ENCODE measurements around the gene CLEC3B.
"Not testable (repeated sequence)": the region's sequence is repeated elsewhere in the genome, so short reads cannot be mapped to it uniquely, and the experiment has no call there.

- TF ChIP-seq, protein P1, sequence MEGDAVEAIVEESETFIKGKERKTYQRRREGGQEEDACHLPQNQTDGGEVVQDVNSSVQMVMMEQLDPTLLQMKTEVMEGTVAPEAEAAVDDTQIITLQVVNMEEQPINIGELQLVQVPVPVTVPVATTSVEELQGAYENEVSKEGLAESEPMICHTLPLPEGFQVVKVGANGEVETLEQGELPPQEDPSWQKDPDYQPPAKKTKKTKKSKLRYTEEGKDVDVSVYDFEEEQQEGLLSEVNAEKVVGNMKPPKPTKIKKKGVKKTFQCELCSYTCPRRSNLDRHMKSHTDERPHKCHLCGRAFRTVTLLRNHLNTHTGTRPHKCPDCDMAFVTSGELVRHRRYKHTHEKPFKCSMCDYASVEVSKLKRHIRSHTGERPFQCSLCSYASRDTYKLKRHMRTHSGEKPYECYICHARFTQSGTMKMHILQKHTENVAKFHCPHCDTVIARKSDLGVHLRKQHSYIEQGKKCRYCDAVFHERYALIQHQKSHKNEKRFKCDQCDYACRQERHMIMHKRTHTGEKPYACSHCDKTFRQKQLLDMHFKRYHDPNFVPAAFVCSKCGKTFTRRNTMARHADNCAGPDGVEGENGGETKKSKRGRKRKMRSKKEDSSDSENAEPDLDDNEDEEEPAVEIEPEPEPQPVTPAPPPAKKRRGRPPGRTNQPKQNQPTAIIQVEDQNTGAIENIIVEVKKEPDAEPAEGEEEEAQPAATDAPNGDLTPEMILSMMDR (IDR thresholded peaks at IDR 0.05; ENCODE audit: low read depth, low read length, poor library complexity, severe bottlenecking) = not testable (repeated sequence)
- TF ChIP-seq EZH2phosphoT487 (IDR thresholded peaks at IDR 0.05; ENCODE audit: borderline replicate concordance, low read length) = not testable (repeated sequence)
Observed at GRCh38 chr3:45078256-45078655, 52.2 kb downstream of the CLEC3B start.
